AG09309 (cell line): ENCODE measurements around the gene DNAJC15.

Source experiments
- DNase-seq: peaks from one replicate; pipeline ENCODE4 v3.0.0-alpha.2; 2010; ENCODE audit warnings: low read depth
- H3K4me3 ChIP-seq: 2 replicates; pipeline ENCODE4 v1.5.1; 2011; ENCODE audit warnings: mild to moderate bottlenecking, low read depth, low read length, moderate library complexity; ENCODE audit not compliant: control insufficient read depth
- TF ChIP-seq, protein P1 (sequence below): IDR thresholded peaks from 2 replicates; pipeline ENCODE4 v1.5.1; 2011; ENCODE audit warnings: mild to moderate bottlenecking, low read depth, low read length, inconsistent platforms; ENCODE audit not compliant: insufficient read depth, control insufficient read depth; ENCODE audit errors: missing control alignments

The DNAJC15 gene

DNA sequence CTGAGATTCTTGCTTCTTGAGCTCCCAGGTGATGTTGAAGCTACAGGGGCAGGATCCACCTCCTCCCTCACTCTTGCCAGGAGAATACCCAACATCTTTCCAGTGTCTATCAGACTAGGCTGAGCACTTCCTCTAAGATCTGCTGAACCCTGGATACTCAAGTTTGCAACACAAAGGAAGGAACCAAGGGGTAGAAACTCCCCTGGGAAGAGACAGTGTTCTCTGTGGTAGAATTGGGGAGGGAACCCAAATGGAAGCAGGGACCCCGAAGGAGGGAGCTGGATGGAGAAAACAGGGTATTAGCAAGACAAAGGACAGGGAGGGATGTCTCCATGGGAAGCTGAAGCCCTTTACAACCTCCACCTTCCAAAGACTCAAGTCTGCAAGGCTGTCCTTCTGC is 117.6 kb downstream of the DNAJC15 start:
- TF ChIP-seq, protein P1, sequence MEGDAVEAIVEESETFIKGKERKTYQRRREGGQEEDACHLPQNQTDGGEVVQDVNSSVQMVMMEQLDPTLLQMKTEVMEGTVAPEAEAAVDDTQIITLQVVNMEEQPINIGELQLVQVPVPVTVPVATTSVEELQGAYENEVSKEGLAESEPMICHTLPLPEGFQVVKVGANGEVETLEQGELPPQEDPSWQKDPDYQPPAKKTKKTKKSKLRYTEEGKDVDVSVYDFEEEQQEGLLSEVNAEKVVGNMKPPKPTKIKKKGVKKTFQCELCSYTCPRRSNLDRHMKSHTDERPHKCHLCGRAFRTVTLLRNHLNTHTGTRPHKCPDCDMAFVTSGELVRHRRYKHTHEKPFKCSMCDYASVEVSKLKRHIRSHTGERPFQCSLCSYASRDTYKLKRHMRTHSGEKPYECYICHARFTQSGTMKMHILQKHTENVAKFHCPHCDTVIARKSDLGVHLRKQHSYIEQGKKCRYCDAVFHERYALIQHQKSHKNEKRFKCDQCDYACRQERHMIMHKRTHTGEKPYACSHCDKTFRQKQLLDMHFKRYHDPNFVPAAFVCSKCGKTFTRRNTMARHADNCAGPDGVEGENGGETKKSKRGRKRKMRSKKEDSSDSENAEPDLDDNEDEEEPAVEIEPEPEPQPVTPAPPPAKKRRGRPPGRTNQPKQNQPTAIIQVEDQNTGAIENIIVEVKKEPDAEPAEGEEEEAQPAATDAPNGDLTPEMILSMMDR = no peak
- H3K4me3 ChIP-seq = no peak overlapping the region
- DNase-seq = no peak

DNA sequence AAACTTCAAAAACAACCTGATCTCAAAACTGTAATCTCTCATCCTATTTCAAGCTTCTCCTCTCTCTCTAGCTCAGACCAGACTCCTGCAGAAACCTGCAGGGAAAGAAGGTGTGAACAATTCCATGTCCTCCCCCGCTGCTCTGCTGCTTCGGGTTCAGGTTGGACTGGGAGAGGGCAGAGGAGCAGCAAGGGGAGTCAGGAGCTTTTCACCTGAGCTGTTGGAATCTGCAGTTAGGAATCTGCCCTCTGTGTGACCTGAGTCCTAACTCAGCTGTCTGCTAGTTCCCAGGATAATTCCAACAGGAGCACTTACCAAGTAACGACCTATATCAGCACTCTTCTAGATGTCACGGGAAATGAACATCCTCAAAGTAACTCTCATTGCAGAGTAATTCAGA is 118.3 kb downstream of the DNAJC15 start:
- TF ChIP-seq, protein P1 = no peak
- DNase-seq = no peak
- H3K4me3 ChIP-seq = no peak overlapping the region

DNA sequence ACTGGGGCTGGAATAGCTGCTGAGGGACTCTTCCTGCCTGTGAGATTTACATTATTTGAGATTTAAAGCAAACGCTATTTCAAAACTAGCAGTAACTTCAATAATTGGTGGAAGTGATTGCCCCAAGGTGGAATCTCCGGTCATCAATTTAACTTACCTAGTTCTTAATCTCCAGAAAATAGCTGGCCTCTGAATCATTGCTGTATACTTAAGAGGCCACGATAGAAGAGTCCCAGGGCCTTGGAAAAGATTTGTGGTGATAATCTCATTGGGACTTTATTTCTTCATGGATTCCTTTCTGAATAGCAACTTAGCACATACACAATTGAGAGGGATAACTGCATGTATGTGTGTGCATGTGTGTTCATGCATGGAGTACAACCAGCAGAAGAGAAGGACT is 120.2 kb downstream of the DNAJC15 start:
- DNase-seq = no peak
- no peak overlapping the region for H3K4me3 ChIP-seq
- TF ChIP-seq, protein P1 = no peak

DNA sequence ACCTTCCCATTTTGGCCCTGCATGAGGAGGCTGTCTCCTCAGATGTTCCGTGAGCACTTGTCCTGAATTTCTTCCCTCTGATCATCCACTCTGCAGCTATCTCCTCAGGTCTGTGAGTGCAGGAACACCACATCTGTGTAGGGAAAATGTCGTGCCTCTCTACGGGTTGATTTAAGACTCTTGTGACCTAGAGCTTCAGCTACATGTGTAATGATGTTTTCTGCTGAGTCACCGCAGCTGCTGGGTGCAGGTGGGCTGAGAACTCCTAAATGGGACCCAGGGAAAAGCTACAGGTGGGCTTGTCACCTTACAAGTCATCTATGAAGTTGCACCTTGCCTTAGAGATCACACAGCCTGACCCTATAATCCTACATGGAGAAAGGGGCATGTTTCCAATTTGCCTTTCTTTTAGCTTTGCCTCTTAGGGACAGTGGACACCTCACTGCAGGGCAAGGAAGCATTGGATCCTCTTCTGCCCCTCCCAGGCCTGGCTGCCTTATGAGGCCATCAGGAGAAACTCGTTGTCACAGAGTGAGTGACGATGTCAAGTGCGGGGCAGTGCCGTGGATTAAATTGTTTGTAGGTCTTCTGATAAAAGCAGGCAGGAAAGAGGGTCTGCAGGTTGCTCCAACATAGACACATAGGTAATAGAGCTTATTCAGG is 122.3 kb downstream of the DNAJC15 start:
- no peak overlapping the region for H3K4me3 ChIP-seq
- no peak for DNase-seq
- TF ChIP-seq, protein P1 = no peak

DNA sequence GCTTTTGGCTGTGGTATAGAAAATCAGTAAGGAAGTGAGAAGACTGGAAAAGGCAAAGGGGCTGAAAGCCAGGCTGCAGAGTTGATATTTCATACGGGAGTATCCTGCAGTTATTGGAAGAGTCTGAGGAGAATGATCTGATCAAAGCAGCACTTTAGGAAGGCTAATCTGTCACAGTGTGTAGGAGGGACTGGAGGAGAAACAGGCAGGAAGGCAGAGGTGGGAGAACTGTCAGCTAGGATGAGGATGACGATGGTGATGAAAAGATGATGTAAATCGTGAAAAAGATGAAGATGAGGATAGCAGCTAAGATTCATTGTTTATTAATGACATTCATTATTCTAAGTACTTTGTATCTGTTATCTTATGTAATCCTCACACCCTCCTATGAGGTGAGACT is 123.0 kb downstream of the DNAJC15 start:
- no peak overlapping the region for H3K4me3 ChIP-seq
- TF ChIP-seq, protein P1 = no peak
- no peak for DNase-seq

DNA sequence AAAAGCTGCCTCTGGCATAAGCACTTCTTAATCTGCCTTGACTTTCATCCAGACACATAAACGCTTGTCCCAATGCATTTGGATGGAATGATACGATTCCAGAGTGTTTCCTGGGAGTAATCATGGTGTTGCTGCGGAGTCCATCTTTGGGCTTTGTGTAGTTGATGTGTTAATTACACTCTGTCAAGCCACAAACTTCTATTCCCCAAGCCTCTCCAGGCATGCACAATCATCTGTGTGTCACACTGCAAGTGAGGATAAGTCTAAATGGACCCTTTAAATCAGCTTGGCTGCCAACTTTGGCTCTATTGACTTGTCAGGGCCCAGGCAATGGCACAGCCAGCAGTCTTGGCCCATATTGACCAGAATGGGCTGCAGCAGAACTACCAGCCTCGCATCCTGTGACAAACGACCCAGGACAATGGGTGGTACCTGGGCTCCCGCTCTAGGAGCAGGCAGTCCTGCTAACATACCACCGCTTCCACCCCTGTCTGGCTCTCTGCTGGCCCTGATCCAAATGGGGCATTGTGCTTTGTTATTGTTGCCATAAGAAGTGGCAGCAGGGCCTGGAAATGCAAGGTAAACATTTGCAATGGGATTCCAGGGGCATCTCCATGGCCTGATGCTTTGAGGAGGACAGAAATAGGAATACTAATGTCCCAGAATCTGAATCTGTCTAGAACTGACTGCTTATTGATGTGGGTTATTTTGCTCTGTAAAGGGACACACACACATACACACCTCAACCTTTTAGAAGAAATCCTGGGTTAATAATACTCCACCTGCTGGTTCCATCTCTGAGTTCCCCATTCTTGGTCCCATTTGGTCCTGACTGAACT is 127.2 kb downstream of the DNAJC15 start:
- DNase-seq = no peak
- TF ChIP-seq, protein P1 = no peak
- no peak overlapping the region for H3K4me3 ChIP-seq
